NCI-H2196 treated with DMSO at 0.1 percent for 48 hours (cell line): ENCODE measurements around the gene MAP3K21.

Experiments used
- DNase-seq: peaks from one replicate; lab custom pipeline; 2025; ENCODE audit not compliant: unreplicated experiment; lab: John Stamatoyannopoulos, UW

The MAP3K21 gene

DNA sequence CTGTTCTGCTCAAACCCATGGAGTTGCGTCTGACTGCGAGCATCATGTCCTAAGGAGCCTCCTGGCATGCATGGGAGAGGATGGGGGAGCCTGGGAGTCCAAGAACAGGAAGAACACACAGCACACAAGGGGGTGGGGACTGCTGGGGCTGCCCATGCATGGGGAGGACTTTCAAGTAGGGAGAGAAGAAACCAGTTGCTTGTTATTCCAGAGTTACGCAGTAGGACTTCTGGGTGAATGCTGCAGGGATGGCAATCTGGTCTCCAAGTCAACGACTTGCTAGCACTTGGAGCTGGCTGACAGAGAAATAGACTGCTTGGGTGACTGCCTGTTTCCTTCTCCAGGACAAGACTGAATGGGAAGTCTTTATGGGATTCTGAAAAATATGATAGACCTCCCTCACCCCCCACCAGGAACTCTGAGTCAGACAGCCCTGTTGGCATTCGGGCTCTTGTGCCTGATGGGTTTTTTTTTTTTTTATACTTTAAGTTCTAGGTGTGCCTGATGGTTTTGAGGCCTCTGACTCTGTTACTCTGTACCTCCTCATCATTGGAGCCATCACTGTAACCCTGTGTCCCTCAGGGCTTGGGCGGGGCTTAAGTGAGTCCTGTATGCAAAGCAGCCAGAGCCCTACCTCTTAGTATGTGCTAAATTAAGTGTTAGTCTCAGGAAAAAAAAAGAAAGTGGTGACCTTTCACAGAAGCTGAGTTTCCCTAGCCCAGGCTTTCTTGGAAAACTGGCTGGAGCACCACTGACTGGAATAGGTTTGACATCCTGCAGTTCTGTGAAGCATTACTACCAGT, 30.3 kb downstream of the MAP3K21 start:
- DNase-seq = no peak

DNA sequence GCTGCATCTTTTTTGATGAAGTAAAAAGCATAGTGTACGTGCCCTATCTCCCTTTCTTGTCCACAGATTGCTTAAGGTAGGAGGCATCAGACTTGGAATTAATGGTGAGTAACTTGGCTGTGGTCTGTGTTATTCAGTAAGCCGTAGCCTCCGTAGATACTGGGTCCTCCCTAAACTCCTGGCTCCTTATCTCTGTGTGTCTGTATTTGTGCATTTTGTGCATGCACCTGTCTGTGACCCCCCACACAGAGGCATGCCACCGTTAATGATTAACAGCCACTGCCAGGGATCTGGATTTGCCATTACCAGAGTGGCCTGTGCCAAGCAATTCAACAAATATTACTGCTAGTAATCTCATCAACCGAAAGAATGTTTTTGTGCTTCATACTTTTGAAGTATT, 31.9 kb downstream of the MAP3K21 start:
- no peak for DNase-seq

DNA sequence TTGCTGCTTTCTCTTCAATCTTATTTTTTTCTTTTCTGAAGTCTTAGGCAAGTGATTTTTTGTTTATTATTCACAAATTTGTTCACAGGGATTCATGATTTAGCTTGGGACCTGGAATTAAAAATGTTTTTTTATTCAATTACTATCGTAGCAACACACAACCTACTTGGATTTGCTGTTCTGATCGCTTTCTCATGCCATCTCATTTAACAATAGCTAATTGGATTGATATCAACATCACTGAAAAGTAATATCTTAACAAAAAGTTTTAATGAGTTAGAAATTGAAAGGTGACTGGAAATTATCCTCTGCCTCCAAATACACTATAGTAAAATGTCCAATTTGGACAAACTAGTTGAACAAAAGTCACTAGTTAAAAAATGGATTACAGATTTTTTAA, 32.4 kb downstream of the MAP3K21 start:
- DNase-seq = no peak

DNA sequence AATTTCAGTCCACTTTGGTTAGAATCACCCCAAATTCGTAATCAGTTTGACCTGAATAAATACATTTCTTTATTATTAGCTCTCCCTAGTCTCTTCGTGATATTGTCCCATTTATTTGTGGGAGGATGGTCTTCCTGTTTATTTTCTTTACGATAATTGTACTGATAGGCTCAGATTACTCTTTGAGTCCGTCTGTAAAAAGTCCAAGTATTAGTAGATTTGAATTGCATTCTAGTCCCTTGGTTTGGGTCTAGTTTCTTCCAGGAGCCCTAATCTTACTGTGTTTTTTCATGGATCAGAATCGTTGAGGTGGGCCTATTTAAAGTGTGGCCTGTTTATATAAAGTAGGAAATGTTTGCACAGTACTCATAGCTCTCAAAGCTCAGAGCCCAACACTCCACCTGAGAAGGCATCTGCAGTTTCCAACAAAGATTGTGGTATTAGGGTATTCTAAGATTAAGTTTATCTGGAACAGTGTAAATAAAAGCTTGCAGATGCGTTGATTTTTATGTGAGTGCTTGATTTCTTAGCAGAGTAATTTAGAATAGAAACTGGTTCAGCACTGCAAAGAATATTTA, 33.1 kb downstream of the MAP3K21 start:
- no peak for DNase-seq

DNA sequence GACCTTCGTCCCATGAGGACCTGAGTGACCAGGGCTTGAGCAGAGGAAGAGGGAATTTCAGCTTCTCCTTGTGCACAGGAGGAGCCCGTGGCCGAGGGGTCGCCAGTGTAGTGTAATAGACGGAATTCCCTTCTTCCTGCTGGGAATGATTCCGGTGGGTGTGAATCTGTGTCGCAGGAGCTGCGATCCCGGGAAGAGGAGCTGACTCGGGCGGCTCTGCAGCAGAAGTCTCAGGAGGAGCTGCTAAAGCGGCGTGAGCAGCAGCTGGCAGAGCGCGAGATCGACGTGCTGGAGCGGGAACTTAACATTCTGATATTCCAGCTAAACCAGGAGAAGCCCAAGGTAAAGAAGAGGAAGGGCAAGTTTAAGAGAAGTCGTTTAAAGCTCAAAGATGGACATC, 34.4 kb downstream of the MAP3K21 start:
- DNase-seq = no peak

DNA sequence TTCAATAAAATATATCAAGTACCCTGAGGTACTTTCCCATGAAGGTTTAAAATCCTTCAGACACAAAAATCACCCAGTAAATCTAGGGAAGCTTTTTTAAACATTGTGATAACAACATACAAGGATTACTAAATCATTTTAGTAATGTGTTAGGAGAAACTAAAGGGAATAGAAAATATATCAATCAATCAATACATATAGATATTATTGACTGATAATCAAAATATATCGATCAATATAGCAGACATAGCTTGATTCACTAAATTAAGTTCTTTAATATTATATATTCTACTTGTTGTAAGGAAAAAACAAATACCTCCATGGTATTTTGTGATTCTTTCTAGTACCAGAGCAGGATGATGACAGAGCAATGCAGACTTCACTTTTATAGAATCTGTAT, 35.2 kb downstream of the MAP3K21 start:
- no peak for DNase-seq

GRCh38 chr1:233364026-233364425, 36.5 kb downstream of the MAP3K21 start:
- DNase-seq = no peak

- DNase-seq = no peak
Observed at GRCh38 chr1:233364695-233365539, 37.4 kb downstream of the MAP3K21 start.

DNA sequence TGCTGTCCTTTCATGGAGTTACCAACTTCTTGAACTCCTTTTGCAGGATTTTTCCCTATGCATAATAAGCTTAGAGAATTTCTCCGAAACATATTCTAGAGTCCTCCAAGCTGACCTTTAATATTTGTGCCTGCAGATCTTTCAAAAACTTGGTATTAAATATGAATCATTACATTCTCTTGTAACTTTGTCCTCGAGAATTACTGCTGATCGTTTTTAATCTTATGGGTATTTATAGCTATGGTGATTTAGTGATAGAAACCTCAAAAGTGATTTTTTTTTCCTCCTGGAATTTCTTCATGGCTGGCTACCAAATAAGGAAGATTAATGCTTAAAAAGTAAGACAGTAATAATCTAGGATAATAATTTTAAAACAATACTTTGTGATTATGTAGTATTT, 39.1 kb downstream of the MAP3K21 start:
- DNase-seq = no peak

- DNase-seq = no peak
Observed at GRCh38 chr1:233367057-233367803, 39.7 kb downstream of the MAP3K21 start.

GRCh38 chr1:233368106-233368788, 40.7 kb downstream of the MAP3K21 start:
- DNase-seq = no peak

- DNase-seq = no peak
Observed at GRCh38 chr1:233368789-233369130, 41.2 kb downstream of the MAP3K21 start.

GRCh38 chr1:233372218-233373120, 44.9 kb downstream of the MAP3K21 start:
- no peak for DNase-seq

DNA sequence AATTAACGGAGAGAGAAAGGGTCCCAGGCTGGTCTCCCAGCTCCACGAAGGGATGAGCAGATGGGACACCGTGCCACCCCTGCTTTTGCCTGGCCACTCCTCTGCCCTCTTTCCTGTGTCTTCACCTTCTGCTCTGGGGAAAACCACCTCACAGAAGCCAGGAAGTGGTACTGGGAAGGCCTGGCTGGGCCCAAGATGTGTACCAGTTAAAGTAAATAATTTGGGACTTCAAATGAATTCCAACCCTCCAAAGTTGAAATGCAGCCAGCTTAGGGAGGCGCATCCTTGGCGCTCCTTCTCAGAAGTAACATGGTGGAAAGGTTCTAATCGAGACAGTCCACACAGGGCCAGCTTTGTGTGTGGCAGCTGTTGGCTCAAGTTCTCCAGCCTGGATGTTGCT, 45.7 kb downstream of the MAP3K21 start:
- no peak for DNase-seq

DNA sequence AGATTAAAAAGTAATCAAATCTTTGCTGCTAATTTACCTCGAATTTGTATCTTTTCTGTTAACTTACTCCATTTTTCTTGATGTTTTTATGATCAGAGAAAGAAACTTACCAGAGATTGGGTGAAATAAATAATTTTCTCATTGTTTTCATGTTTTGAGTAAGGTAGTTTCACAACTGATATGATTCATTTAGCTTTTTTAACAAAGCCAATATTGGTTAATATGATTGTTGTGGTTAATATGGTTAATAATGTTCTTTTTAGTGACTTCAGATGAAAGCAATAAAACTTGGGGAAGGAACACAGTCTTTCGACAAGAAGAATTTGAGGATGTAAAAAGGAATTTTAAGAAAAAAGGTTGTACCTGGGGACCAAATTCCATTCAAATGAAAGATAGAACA, 48.1 kb downstream of the MAP3K21 start:
- DNase-seq = no peak

DNA sequence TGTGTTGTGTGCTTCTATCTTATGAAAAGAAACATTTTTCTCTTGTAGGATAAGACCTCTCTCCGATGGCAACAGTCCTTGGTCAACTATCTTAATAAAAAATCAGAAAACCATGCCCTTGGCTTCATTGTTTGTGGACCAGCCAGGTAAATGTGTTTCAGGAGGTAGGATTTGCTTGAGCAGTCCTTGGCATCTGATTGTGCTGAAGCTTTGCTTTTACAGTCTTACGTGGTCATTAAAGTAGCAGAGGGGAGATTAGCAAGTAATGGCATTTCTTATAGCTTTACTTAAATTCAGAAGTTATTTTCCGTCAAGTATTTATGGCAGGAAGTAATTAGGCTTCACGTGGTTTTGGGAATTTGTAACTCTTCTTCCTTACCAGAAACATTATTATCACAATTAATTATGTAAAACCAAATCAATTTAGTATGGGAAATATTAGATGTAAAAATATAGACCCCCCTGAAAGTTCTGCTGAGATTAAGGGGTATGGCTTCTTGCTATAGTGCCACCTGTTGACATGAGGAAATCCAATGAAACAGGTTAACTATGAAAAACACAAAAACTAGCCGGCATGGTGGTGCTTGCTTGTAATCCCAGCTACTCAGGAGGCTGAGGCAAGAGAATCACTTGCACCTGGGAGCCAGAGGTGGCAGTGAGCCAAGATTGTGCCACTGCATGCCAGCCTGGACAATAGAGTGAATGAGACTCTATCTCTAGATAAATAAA, 49.0 kb downstream of the MAP3K21 start:
- no peak for DNase-seq

DNA sequence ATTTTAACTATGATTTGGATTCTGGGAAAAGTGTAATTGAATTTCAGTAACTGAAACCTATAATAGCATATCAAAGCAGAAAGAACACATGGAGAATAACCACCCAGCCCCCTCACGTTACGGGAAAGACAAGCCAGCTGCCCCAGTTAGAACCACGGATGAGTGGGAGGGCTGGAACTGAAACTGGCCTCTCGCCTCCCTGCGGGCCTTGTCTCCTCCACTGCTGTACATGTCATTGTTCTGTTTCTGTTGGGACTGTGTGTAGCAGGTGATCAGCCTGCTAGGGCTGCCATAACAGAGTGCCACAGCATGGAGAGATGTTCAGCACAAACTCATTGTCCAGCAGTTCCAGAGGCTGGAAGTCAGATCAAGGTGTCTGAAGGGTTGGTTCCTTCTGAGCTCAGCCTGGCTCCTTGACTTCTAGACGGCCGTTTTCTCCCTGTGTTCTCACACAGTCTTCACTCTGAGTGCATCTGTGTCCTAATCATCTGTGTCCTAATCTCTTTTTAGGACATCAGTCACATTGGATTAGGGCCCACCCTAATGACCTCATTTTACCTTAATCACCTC, 52.4 kb downstream of the MAP3K21 start:
- DNase-seq = no peak

DNA sequence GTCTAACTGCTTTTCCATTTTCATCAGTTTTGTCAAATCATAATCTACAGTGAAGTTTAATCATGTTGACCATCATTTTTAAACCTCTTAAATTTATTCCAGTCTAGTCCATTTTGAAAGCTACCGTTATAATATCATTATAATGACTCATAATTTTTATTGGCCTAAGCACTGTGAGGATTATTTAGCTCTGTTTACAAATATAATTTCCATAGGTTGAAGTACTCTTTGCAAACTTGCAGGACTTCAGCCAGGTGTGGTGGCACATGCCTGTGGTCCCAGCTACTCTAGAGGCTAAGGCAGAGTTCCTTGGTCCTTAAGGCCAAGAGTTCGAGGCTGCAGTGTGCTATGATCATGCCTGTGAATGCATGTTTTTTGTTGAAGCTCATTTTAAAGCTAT, 54.3 kb downstream of the MAP3K21 start:
- no peak for DNase-seq

DNA sequence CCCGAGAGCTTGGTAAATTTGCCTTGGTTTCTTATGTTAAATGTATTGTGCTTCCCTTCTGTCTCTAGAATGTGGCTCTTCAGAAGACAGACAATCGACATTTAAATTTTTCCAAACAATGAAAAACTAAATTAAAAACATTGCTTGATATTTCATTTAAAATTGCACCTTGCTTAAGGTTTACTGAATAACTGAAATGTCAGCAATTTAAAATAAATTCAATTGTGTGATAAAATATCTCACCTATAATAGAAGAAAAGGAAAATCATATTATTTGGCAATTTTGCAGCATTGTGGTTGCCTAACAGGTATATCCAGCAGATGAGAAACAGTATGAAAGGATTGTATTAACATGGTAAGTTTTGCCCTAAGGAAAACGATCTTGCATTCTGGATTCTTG, 56.5 kb downstream of the MAP3K21 start:
- DNase-seq = no peak
